Ishikawa (cell line): ENCODE data around the gene GZMH.
A peak's percentile ranks its signal among the peaks of the same experiment; 100 is the strongest.

Source experiments
- CEBPB ChIP-seq: IDR thresholded peaks from 2 replicates; pipeline ENCODE4 v1.6.1; 2012
- CREB1 ChIP-seq: IDR thresholded peaks from 2 replicates; pipeline ENCODE4 v1.6.1; 2012; ENCODE audit warnings: low read depth
- EGR1 ChIP-seq: IDR thresholded peaks from 2 replicates; pipeline ENCODE4 v1.6.1; 2012
- EP300 ChIP-seq: IDR thresholded peaks from 2 replicates; pipeline ENCODE4 v1.6.1; 2012; ENCODE audit warnings: borderline replicate concordance
- FOXM1 ChIP-seq: IDR thresholded peaks from 2 replicates; pipeline ENCODE4 v1.6.1; 2012; ENCODE audit warnings: low read depth, borderline replicate concordance
- NFIC ChIP-seq: IDR thresholded peaks from 2 replicates; pipeline ENCODE4 v1.6.1; 2012
- RAD21 ChIP-seq: IDR thresholded peaks from 2 replicates; pipeline ENCODE4 v1.6.1; 2012; ENCODE audit warnings: low read depth
- TAF1 ChIP-seq: IDR thresholded peaks from 2 replicates; pipeline ENCODE4 v1.6.1; 2012; ENCODE audit warnings: low read depth, mild to moderate bottlenecking
- TCF12 ChIP-seq: IDR thresholded peaks from 2 replicates; pipeline ENCODE4 v1.6.1; 2012; ENCODE audit warnings: low read depth
- TEAD4 ChIP-seq: IDR thresholded peaks from 2 replicates; pipeline ENCODE4 v1.6.1; 2012
- YY1 ChIP-seq: IDR thresholded peaks from 2 replicates; pipeline ENCODE4 v1.6.1; 2012; ENCODE audit warnings: low read depth
- ZBTB7A ChIP-seq: IDR thresholded peaks from 2 replicates; pipeline ENCODE4 v1.6.1; 2012; ENCODE audit warnings: low read depth
- TF ChIP-seq, protein P1 (sequence below): IDR thresholded peaks from 2 replicates; pipeline ENCODE4 v1.6.1; 2012; ENCODE audit warnings: low read depth, mild to moderate bottlenecking
- TF ChIP-seq, protein P2 (sequence below): IDR thresholded peaks from 2 replicates; pipeline ENCODE4 v1.6.1; 2012
- TF ChIP-seq, protein P3 (sequence below): IDR thresholded peaks from 2 replicates; pipeline ENCODE4 v1.6.1; 2012

GZMH gene

DNA sequence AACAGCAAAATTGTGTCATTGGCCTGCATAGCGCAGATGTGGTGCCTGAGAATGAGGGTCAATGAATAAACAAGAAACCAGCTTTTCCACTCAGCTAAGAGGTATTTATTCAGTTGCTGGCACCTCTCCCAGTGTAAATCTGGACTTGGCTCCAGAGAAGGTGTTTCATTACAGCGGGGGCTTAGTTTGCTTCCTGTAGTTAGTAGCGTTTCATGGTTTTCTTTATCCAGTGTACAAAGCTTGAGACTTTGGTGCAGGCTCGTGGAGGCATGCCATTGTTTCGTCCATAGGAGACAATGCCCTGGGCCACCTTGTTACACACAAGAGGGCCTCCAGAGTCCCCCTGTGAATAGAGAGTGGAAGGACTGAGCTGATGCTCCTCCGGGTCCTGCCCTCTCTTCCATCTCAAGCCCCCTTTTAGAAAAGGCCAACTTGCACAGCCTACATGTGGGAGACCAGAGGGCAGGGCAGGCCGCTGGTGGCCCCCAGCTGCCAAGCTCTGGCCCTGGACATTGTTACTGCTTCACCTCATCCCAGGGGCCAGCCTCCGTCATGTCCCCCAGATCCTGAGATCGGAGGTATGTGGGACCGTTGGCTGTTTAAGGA lies 21.5 kb upstream of the GZMH start:
- TF ChIP-seq TEAD4: 0 out of 2 replicates have a peak, but pooled peaks have one; percentile 11
- TF ChIP-seq NFIC: peak; percentile 81
- peak; percentile 39 for TF ChIP-seq CEBPB
- TF ChIP-seq, protein P1, sequence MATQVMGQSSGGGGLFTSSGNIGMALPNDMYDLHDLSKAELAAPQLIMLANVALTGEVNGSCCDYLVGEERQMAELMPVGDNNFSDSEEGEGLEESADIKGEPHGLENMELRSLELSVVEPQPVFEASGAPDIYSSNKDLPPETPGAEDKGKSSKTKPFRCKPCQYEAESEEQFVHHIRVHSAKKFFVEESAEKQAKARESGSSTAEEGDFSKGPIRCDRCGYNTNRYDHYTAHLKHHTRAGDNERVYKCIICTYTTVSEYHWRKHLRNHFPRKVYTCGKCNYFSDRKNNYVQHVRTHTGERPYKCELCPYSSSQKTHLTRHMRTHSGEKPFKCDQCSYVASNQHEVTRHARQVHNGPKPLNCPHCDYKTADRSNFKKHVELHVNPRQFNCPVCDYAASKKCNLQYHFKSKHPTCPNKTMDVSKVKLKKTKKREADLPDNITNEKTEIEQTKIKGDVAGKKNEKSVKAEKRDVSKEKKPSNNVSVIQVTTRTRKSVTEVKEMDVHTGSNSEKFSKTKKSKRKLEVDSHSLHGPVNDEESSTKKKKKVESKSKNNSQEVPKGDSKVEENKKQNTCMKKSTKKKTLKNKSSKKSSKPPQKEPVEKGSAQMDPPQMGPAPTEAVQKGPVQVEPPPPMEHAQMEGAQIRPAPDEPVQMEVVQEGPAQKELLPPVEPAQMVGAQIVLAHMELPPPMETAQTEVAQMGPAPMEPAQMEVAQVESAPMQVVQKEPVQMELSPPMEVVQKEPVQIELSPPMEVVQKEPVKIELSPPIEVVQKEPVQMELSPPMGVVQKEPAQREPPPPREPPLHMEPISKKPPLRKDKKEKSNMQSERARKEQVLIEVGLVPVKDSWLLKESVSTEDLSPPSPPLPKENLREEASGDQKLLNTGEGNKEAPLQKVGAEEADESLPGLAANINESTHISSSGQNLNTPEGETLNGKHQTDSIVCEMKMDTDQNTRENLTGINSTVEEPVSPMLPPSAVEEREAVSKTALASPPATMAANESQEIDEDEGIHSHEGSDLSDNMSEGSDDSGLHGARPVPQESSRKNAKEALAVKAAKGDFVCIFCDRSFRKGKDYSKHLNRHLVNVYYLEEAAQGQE: no peak
- peak; percentile 37; the same call in 1 of the 2 replicates for TF ChIP-seq TCF12

DNA sequence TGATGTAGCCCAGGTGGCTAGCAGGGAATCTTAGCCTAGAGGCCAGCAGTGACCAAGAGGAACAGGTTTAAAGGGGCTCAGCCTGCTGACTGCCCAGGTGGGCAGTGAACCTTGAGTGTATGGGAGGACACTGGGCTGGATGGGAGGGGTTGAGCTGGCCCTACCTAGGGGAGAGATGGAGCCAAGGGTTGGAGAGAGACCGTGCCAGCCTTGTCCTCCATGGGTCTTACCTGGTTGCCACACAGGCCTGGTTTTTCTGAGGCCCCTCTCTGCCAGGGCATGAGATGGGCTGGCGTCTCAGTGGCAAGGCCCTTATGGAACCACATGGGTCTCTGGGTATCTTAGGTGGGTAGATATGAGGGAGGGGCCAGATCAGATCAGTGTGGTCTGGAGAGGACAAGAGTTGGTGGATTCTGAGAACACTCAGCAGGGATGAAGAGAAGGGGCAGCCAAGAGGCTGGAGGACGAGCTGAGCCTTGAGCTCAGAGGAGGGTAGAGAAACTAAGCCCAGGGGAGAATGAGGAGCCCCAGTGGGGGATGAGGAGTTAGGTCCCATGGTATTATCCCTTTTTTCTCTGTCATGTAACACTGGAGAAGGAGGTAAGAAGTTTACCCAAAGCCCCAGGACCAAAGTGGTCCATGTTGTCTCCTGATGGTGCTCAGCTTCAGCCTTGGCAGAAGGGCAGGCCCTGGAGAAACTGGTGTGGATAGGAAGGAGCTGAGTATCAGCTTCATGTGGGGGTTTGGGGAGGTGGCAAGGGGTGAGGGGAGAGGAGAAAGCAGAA lies 20.8 kb upstream of the GZMH start:
- TF ChIP-seq EGR1: no peak
- TF ChIP-seq, protein P2, sequence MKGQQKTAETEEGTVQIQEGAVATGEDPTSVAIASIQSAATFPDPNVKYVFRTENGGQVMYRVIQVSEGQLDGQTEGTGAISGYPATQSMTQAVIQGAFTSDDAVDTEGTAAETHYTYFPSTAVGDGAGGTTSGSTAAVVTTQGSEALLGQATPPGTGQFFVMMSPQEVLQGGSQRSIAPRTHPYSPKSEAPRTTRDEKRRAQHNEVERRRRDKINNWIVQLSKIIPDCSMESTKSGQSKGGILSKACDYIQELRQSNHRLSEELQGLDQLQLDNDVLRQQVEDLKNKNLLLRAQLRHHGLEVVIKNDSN: no peak
- no peak for TF ChIP-seq NFIC

DNA sequence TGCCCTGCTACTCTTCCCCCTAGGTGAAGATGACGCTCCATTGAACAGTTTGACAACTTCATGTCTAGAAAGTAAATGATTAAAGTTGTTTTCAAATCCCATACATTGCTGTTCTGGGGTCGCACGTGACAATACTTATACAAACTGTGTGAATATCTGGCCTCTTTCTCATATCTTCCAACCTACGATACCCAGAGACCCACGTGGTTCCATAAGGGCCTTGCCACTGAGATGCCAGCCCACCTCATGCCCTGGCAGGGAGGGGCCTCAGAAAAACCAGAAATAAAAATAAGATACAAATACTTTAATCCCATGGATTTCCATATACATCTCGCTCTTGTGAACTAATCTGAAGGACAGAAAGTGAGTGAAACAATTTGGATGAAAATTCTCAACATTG lies 20.0 kb upstream of the GZMH start:
- TF ChIP-seq CEBPB (no peak), CREB1 (no peak)

DNA sequence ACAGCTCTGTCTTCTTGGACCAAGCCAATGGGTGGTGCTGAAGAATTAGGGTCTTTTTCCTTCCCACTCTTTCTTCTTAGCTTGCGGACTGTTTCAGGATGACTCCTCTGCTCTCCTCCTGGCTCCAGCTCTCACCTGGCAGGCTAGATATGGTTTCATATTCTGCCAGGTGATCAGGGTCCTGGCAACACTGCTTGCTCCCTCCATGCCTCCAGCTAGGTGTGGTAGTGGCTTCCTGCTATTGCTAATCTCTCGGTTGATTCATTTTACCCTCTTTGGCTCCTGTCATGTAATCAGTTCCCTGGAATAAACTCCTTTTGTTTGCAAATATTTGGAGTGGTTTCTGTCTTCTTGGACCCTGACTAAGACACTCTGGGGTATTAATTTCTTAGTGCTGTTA lies 4.3 kb upstream of the GZMH start:
- no peak for TF ChIP-seq TCF12
- TF ChIP-seq, protein P3, sequence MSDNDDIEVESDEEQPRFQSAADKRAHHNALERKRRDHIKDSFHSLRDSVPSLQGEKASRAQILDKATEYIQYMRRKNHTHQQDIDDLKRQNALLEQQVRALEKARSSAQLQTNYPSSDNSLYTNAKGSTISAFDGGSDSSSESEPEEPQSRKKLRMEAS: no peak
- no peak for TF ChIP-seq CREB1
- TF ChIP-seq CEBPB: no peak
- no peak for TF ChIP-seq TEAD4
- TF ChIP-seq, protein P2: no peak
- no peak for TF ChIP-seq RAD21
- TF ChIP-seq NFIC: no peak
- no peak for TF ChIP-seq EGR1
- no peak for TF ChIP-seq EP300
- TF ChIP-seq, protein P1: no peak
- TF ChIP-seq TAF1: no peak
- TF ChIP-seq FOXM1: no peak
- TF ChIP-seq YY1: no peak
- no peak for TF ChIP-seq ZBTB7A

DNA sequence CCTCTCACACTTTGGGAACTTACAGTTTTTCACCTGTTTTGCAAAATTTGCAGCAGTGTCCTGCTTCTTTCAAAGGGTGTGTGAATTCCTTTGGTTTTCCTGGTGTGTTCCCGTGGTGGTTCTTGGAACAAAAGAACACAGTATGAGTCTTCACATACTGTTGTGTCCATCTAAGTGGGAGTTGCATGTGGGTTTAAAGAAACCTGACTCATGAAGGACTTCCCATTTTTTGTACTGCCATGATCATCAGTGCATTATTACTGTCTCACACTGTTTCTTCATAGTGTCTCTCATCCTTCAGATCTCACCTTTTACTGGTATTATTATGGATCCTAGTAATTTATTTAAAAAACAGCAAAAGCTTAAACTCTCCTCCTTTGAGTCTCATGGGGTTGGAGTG lies 3.8 kb upstream of the GZMH start:
- no peak for TF ChIP-seq NFIC
- TF ChIP-seq, protein P2: no peak

DNA sequence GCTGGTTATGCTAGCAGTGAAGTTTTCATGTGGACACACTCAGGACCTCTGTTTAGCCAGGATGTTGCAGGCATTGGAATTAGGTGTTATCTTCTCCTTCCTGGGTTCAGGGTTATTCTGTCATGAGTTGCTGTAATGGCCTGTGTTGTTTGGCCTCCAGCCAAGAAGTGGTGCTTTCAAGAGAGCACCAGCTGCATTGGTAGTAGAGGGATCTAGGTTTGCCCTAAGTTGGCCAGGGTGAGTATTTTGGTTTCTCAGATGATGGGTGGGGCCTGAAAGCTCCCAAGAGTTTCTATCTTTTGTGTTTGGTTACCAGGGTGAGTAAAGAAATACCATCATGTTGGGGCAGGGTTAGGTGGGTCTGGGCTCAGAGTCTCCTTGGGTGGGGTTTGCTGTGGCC lies 2.7 kb upstream of the GZMH start:
- TF ChIP-seq YY1: no peak
- TF ChIP-seq CREB1: no peak
- TF ChIP-seq TEAD4: no peak
- no peak for TF ChIP-seq CEBPB
- no peak for TF ChIP-seq RAD21
- TF ChIP-seq TCF12: no peak
- no peak for TF ChIP-seq FOXM1
- TF ChIP-seq, protein P2: no peak
- TF ChIP-seq, protein P1: no peak
- TF ChIP-seq, protein P3: no peak
